HepG2 (cell line): ENCODE measurements around the gene GOLGA3.

ENCODE experiments used
- EZH2 ChIP-seq: conservative IDR thresholded peaks from 2 replicates; pipeline ENCODE4 v1.6.1; 2012; ENCODE audit warnings: mild to moderate bottlenecking, low read depth, low read length, moderate library complexity
- FOXP1 ChIP-seq, 2 experiments: fragments of 450-650 bp in 1 of 2; IDR thresholded peaks; 2 replicates each; pipeline ENCODE4 v1.6.1; 2017 to 2018; ENCODE audit warnings: antibody characterized with exemption in 1 of 2
- POLR2AphosphoS2 ChIP-seq: IDR thresholded peaks from 2 replicates; pipeline ENCODE4 v1.6.1; 2011; ENCODE audit warnings: low read depth, low read length, improper control_type of control experiment
- TF ChIP-seq, protein P1 (sequence below): sonication (generic); formaldehyde crosslinking; IDR thresholded peaks from 2 replicates; pipeline ENCODE4 v1.8.0; 2022; ENCODE audit warnings: mild to moderate bottlenecking, missing genetic modification reagents, moderate library complexity

DNA sequence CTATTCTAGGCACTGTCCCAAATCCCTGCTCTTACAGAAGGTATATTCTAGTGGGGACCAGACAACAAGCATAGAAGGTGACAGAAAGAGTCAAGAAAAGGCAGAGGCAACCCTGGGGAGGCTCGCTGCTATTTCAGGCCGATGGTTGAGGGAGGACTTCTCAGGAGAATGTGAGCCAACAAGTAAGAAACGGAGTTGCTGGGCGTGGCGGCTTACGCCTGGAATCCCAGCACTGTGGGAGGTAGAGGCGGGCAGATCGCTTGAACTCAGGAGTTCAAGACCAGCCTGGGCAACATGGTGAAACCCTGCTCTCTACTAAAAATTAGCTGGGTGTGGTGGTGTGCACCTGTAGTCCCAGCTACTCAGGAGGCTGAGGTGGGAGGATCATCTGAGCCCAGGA, 4.7 kb upstream of the GOLGA3 start:
- TF ChIP-seq, protein P1, sequence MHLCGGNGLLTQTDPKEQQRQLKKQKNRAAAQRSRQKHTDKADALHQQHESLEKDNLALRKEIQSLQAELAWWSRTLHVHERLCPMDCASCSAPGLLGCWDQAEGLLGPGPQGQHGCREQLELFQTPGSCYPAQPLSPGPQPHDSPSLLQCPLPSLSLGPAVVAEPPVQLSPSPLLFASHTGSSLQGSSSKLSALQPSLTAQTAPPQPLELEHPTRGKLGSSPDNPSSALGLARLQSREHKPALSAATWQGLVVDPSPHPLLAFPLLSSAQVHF (CRISPR knock-in tag), result no peak
- TF ChIP-seq EZH2 (no peak), FOXP1 (IDR thresholded peaks at IDR 0.05) (no peak), FOXP1 (CRISPR knock-in tag; IDR thresholded peaks at IDR 0.05) (no peak), POLR2AphosphoS2 (no peak)
